Measurements from ENCODE around the gene ASGR1.

The ASGR1 gene

GRCh38 chr17:7179317-7180254 lies at the start of gene ASGR1:
TSS of gene ASGR1 (minus strand) at chr17:7179370. CDS start at chr17:7178563, 807 bp downstream.
- no peak for DNase-seq (ENCODE audit: low spot score)

DNA sequence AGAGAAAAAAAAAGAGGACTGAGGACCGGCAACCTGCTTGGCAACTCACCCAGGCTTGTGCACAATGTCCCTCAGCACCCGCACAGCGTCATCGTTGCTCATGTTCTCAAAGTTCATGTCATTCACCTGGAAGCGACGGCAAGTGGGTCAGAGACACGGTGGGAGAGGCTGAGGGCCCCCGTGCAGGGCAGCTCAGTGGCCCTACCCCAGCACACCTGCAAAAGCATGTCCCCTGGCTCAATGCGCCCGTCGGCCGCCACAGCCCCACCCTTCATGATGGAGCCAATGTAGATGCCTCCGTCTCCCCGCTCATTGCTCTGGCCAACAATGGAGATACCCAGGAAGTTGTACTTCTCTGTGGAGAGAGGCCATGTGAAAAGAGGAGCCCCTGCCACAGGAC lies 49.8 kb upstream of the ASGR1 start:
- no peak for DNase-seq (ENCODE audit: low spot score)

DNA sequence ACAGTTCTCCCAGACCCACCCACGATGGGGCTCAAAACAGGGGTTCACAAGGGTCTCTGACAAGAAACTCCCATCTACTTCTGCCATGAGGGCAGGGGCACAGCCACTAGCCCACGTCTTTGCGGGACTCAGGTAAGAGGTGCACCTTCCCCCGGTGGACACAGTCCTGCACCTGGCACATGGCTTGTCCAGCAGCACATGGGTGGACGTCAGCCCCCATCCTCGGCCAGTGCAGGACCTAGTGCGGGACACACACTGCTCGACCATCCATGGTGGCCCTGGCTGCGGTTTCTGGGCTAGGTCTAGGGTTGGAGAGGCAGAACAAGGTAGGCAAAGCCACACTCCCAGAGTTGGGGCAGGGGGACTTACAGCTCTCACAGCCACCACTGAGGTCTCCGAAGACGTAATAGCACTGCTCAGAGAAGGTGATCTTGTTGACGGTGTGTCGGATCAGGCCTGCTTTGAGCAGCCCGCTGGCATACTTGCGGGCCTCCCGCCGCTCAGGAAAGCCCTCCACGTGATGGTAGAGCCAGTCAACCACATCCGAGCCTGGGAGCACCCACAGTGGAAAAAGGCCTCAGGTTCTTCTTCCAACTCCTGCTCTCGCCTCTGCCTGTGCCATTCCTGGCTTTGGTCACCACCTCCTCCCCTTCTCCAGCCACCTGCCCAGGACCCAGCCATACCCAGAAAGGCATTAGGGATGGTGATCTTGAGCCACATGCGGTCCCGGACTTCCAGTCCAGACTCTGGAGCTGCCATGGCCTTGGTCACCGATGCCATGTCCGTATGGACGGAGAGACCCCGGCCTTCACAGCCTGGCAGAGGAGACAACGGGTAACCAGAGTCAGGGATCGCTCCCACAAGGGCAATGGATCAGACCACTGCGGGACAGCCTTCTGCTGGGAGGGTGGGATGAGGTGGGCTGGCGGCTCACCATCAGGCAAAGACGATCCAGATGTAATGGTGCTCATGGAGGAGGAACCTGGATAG lies 47.8 kb upstream of the ASGR1 start:
- DNase-seq (ENCODE audit: low spot score): no peak

- no peak for DNase-seq (ENCODE audit: low spot score)
These were observed 46.7 kb upstream of the ASGR1 start for GRCh38 chr17:7225711-7226331.

DNA sequence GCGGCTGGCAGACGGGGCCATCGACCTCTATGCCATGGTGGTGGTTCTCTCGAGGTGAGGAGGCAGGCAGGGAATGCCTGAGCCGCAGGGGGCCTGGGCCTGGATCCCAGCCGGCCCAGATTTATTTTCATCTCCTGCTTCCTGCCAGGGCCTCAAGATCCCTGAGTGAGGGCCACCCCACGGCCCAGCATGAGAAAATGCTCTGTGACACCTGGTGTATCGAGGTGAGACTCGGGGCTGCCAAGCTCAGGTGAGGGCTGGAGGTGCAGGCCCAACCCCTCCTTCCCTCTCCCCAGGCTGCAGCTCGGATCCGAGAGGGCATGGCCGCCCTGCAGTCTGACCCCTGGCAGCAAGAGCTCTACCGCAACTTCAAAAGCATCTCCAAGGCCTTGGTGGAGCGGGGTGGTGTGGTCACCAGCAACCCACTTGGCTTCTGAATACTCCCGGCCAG lies 45.5 kb upstream of the ASGR1 start:
- DNase-seq (ENCODE audit: low spot score): no peak

DNA sequence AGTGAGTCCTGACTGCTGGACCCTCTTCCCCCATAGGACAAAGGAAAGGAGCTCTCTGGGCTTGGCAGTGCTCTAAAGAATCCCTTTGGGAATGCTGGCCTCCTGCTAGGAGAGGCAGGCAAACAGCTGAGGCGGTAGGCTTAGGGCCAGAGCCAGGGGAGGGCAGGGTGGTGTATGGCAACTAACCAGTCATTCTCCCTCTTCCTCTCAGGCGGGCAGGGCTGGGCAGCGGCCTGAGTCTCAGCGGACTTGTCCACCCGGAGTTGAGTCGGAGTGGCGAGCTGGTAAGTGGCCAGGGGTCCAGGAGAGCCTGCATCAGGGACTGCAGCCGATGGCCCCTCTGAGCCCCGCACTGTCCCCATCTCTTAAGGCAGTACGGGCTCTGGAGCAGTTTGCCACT lies 44.9 kb upstream of the ASGR1 start:
- DNase-seq (ENCODE audit: low spot score): no peak

DNA sequence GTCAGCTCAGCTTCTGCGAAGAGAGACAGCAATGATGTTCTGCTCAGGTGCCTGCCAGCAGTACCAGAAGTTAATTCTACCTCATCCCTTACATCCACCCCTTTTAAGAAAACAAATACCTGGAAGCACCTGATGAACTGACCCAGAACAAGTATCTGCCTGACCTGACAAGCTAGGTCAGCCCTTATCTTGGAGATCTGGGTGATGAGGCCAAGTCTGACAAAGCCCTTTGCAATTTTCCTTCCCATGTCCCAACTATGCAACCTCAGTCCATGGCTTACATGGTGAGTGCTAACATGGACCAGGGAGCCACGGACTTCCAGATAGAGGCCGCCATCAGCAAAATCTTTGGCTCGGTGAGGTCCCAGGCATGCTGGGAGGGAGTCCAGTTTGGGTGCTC lies 44.2 kb upstream of the ASGR1 start:
- DNase-seq (ENCODE audit: low spot score): no peak

DNA sequence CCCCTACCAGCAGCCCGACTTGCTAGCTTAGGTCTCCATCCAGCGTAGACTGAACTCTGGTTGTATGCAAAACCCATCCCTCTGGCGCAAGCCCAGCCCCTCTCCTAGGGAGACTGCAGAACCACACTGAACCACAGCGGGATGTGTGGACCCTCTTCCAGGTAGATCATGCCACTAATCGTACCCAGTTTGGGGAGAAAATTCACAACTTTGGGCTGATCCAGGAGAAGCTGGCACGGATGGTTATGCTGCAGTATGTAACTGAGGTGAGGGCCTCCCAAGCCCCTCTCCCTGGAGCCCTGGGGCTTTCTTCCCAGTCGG lies 43.8 kb upstream of the ASGR1 start:
- DNase-seq (ENCODE audit: low spot score): no peak

DNA sequence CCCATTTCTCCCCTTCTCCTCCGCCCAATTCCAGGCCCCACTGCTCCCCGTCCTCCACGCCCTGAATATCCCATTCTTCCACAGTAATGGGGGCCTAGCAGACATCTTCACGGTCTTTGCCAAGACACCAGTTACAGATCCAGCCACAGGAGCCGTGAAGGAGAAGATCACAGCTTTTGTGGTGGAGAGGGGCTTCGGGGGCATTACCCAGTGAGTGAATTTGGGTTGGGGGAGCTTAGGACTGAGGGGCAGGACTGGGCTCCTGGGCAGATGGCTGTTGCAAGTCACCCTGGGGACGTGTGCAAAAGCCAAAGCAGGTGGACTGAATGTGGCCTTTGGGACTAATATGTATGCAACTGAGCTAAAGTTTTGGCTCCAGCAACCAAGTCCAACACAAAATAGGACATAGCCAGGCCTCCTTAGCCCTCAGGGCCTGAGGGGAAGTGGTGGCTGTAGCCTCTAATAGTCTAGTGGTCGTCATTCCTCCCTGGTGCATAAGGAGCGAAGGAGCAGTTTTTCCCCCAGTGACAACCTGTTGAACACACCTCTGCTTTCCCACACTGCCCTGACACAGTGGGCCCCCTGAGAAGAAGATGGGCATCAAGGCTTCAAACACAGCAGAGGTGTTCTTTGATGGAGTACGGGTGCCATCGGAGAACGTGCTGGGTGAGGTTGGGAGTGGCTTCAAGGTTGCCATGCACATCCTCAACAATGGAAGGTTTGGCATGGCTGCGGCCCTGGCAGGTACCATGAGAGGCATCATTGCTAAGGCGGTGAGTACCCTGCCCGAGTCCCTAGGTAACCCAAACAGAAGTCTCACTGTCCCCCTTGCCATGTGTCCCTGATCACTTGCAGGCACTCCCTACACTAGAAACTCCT lies 43.2 kb upstream of the ASGR1 start:
- DNase-seq (ENCODE audit: low spot score): no peak

GRCh38 chr17:7221278-7222092 lies 42.3 kb upstream of the ASGR1 start:
- DNase-seq (ENCODE audit: low spot score): no peak

GRCh38 chr17:7220593-7221277 lies 41.6 kb upstream of the ASGR1 start:
- no peak for DNase-seq (ENCODE audit: low spot score)

DNA sequence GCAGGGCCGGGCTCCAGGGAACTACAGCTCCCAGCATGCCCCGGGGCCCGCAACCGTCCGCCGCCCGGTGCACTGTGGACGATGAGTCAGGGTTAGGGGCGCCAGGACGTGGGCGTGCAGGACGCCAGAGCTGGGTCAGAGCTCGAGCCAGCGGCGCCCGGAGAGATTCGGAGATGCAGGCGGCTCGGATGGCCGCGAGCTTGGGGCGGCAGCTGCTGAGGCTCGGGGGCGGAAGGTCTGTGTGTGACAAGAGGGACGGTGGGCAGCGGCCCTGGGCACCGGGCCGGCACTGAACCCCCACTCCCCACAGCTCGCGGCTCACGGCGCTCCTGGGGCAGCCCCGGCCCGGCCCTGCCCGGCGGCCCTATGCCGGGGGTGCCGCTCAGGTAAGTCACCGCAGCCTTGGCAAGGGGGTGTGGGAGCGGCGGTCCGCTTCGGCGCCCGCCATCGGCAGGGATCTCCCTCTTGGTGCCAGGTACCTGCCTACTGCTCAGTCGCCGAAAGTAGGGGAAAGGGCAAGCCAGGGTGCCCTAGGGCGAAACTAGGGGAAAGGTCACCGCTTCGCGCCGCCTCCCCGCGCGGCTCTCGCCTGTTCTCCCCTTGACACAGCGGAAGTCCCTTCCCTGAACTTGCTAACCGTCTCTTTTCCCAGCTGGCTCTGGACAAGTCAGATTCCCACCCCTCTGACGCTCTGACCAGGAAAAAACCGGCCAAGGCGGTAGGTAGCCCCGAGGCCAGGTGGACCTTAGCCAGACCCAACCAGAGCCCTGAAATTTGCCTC lies 40.8 kb upstream of the ASGR1 start, which contains the start of the genes ACADVL and DLG4:
TSS of gene ACADVL (plus strand) at position 127 of the 781 bp plus-strand sequence. CDS start at position 174, 47 bp downstream.
TSS of gene DLG4 (minus strand) at position 25 of the 781 bp plus-strand sequence.
- peak; percentile 93 for DNase-seq (ENCODE audit: low spot score)

DNA sequence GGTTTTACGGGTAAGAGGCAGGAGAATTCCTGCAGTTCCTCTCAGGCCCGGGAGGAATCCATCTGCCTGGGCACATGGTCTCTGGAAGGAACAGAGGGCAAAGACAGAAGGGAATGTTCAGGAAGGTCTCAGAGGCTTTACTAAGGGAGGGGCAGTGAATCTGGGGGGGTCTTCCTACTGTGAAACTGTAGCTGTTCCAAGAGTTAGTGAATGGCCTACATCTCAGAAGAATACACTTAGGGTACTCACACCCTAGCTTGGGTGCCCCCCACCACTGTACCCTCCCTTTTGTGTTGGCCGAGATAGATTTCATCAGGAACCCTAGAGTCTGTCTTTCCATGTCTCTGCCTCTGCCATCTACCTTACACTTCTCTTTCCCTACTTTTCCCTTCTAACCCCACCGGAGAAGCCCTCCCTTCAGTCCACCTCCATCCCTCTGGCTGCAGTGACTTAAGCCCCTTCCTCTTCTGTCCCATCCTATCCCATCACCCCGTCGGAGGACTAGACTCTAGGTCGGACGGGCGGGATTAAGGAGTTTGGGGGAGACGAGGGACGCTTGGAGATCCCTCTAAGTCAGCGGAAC lies 40.1 kb upstream of the ASGR1 start:
- DNase-seq (ENCODE audit: low spot score): no peak

DNA sequence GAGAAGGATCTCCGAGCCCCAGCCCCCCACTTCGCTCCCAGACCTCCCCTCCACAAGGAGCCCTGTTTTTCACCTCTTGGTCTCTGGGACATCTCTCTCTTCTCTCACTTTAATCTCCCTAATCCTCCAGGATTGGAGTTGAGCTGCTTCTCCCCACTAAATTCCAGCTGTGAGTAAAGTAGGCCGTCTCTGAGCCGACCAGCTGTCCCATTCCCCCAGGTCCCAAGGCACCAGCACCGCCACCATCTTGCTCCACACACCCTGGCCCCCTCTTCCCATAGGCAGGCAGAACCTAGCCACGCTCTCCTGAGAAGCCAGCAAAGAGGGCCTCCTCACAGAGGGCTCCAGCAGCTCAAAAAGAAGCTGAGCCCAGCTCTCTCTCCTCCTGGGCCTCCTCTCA lies 39.6 kb upstream of the ASGR1 start:
- no peak for DNase-seq (ENCODE audit: low spot score)

- DNase-seq (ENCODE audit: low spot score): no peak
These were observed 39.0 kb upstream of the ASGR1 start for GRCh38 chr17:7218166-7218565.

- peak; percentile 74 for DNase-seq (ENCODE audit: low spot score)
These were observed 38.2 kb upstream of the ASGR1 start for GRCh38 chr17:7217113-7217987.
